EL (cell line): ENCODE data around the gene ADAMTS12.

ENCODE experiments used
- DNase-seq: peaks from one replicate; pipeline ENCODE4 v3.0.0-alpha.2; 2016

ADAMTS12 gene

DNA sequence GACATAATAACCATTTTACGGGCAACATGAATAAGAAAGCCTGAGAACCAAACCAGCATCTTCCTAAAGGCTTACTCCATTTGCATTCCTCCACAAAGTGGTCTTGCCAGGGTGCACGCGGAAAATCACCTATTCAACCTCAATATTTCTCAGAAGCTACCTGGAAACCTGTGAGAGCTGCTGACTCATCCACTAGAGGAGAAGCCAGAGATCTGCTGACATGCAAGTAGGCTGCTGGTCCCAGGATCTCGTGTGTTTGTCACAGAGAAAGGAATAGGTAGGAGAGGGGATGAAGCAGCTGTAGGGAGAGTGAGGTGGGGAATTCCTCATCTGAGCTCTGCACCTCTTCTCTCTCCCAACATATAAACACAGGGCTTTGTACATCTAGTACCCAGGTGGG, 138.1 kb downstream of the ADAMTS12 start:
- DNase-seq, result no peak

DNA sequence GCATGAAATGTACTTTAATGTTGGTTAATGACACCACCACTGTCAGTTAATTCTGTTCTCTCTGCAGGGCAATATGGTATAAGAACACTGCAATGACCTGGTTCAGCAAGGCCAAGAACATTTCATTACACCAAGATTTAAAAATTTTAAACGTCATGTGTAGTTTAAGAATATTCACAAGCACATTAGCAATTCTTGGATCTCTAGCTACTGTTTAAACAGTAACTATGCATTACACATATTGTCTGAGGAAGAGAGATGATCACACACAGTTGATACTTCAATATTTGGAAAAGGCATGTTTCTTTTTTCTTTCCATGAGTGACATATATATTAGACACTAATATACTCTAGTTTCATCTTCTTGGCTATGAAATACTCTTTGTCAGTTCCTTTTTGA, 143.0 kb downstream of the ADAMTS12 start:
- DNase-seq, result no peak

DNA sequence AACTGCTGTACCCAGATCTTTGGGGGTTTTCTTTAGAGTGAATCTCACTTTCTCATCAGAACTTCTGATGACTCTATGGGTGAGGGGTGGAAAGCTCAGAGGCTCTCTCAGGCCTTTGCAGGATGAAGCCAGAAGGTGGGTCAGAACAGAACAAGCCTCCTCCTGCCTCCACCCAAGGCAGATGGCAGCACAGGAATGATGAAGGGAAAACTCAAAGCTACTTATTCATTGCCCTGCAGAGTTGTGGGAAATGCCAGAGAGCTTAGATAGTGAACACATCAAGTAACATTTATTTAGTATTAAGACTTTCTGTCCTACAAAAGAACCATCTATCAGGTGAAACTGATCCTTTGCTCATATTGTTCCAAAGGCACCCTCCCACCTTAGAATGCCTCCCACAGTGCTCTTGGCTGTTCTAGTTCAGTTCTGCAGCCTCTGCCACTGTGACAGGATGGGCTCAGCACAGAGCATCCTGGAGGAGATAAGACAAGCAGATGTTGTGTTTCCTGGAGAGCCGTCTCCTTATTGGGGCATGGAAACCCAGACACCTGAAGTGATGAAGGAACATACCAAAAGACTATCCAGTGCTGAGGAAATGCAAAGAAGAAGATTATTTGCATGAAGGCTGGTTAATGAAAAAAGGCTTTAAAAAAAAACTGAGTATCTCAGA, 146.6 kb downstream of the ADAMTS12 start:
- DNase-seq, result no peak

DNA sequence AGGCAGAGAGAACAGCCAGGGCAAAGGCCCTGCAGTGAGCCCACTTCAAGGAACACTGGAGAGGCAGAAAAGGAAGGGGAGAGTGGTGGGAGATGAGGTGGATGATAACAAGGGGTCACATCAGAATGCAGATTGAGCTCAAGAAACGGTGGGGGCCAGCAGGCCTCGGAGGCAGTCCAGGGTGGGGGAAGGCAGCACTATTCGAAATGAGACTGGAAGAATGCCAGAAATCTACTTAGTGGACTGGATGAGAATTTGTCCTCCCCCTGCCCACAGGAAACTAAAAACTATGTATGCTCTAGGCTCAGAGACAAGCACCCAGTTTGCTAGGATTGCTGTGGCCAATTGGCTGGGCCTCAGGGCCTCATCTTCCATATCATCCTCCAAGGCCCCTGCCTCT, 148.7 kb downstream of the ADAMTS12 start:
- no peak for DNase-seq

DNA sequence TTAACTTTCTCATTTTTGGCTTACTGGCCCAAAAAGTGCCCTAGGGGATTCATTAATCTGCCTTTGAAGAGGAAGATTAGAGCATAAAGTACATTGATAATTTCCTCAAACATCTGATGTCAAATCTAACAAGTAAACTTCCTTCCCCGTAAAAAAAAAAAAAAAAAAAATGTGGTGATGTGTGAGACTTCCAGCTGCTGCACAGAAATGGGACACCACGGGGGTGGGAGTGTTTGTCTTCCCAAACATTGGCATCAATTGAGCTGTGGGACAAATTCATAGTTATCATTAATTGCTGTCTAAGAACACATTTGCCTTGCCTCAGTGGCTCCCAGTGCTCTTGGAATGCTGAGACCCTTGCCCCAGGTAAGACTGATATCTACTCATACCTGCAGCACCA, 149.6 kb downstream of the ADAMTS12 start:
- no peak for DNase-seq

DNA sequence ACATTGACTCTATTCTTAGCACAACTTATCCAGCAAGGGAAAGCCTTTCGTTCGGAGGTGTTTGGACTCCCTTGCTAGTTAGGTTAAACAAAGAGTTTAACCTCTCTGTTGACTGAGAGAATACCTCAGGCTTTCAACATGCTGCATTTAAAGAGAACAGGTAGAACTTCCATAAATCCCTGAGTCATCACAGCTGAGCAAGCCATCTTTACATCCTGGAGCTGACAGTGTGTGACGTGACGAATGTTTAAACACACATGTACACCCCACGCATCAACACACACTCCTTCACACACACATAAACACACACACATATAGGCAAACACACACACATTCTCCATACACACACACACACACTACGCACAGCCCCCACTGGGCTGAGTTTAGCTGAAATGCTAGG, 152.8 kb downstream of the ADAMTS12 start:
- DNase-seq, result no peak

DNA sequence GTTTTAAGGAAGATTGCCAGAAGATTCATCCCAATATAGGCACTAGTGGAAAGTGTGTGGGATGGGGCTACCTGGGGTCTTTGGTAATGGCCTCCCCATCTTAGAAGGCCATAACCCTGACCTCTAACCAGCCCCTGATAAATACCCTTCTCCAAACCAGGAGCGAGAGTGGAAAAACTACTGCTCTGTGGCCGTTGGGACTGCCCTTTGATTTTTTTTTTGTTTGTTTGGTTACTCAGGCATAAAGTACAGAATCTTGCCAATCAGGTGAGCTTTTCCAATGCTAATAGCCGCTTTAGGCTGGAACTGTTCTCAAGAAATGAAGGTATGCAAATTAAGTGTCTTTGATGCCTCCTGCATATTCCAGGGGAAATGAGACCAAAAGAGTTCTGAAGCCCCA, 153.7 kb downstream of the ADAMTS12 start:
- no peak for DNase-seq

DNA sequence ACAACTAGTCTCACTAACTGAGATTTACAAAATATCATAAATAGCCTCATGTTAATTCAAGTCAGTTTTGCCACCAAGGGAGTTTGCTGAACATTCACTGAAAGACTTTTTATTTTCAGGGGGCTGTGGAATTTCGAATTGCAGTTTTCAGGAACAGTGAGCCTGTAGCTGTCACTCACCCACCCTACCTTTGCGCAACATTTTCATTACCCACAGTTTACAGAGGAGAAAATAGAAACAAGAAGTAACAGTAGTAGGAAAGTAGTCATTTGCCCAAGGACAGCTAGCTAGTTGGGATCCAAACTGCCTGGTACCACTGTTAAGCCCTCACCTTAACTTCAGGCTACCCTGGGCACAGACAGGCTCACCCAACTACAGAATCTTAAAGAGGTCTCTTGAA, 154.1 kb downstream of the ADAMTS12 start:
- no peak for DNase-seq

DNA sequence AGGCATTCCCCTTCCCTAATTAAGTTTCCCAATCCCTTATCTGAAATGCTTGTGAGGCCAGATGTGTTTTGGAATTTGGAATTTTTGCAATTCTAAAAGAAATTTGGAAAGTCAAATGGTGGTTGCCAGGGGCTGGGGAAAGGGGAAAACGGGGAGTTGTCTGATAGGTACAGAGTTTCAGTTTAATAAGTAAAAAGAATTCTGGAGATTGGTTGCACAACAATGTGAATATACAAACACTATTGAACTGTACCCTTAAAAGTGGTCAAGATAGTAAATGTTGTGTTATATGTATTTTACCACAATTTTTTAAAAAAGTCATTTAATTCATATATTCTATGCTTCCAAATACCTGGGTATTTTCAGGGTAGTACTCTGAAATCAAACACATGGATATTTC, 154.5 kb downstream of the ADAMTS12 start:
- no peak for DNase-seq

DNA sequence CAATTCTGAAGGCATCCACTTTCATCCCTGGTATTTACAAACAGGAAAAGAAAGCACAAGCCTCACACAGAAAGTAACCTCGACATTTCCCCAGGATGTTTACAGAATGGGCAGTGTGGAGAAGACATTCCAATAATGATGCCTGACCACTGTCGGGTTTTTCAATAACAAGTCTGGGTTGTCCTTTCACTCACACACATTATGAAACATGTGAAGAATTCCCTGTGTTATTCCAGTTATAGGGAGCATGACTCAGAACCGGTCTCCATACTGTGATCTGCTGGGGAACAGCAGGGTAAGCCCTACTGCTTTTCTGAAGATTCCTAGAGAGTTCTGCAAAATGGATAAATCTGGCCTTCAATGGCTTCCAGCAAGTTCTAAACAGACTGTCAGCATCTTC, 155.3 kb downstream of the ADAMTS12 start:
- peak; percentile 92 for DNase-seq

DNA sequence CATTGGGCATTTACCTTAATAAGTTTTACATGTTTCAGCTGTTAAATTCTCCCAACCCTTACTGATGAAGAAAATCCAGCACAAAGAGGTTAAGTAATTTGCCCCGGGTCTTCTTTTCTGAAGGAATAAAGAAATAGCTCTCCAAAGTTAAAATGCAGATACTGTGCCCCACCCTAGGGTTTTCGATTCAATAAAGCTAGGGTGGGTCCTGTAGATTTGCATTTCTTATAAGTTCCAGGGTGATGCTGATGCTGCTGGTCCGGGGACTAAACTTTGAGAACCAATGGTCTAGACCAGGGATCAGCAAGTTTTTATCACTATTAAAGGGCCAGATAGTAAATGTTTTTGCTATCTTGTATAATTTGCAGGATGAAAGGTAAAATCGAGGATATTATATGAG, 156.7 kb downstream of the ADAMTS12 start:
- DNase-seq, result no peak

DNA sequence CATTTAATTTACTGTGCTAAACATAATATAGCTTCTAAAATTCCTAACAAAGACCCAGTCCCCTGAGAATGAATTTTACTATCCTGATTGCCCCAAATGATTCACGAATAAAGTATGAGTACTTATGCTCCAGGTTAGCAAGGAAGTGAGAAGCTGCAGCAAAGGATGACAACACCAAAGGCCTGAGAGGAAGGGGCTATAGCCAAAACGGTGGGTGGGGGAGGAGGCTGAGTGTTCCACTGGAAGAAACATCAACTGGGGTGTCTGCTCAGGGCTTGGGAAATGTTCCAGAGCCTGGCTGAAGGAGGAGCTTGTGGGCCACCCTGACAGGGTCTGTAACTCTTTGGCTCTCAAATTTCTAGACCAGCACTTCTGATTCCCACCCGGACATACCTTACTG, 157.3 kb downstream of the ADAMTS12 start:
- peak; percentile 31 for DNase-seq

DNA sequence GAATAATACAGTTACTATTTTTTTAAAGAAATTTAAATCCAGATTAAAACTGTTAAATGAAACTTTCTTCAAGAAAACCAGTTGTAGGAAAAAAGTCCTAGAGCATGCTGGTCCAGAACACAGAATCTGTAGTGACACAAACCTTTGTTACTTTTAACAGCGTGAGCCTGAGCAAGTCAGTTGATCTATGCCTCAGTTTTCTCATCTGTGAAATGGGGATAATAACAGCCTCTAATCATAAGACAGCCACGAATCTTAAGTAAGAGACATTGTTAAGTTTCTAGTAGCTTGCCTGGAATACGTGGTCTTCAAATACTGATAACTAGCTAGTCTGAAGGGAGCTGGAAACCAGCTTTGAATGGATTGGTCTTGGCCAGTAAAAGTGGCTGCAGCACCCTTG, 158.6 kb downstream of the ADAMTS12 start:
- no peak for DNase-seq

DNA sequence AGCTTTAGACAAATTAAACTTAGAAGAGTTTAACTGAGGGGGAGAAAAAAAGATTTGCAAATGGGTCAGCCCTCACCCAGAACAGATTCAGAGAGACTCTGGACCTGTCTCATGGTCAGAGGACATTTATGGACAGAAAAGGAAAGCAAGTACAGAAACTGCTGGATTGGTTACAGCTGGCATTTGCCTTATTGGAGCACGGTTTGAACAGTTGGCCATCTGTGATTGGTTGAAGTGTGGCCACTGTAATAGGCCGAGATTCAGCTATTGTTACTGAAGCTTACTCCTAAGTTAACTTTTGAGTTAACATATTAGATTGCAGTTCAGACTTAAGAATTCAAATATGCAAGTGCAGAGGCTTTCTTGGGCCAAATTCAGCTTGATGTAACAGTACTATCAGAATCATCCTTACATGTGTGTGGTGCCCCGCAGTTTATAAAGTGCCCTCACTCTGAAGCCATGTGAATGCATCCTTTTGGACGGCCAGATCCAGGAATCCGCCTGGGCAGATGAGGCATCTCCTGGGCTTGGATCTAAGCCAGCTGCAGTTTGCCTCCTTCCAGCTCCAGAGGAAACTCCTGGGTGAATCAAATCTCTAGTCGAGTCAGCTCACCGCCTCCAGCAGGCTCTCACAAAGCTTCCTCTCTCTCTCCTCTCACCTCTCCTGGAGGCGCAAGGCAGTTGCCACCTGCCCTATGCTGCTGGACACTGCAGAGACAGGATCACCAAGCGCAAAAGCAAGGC, 165.2 kb downstream of the ADAMTS12 start:
- DNase-seq, result peak; percentile 55

DNA sequence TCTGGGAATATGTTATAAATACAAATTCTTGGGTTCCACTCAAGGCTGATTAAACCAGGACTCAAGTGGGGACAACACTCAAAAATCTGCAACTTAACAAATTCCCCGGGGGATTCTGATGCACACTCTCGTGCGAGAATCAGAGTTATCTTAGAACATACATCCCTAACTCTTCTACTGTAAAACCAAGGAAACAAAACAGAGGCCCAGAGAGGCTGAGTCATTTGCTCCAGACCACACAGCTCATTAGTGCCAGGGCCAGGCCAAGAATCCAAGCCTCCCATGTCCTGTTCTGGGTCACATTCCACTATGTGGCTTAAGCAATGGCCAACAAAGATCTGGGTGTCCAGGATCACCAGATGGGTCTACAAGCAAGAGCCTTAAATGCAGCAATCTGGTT, 166.0 kb downstream of the ADAMTS12 start:
- peak; percentile 26 for DNase-seq

DNA sequence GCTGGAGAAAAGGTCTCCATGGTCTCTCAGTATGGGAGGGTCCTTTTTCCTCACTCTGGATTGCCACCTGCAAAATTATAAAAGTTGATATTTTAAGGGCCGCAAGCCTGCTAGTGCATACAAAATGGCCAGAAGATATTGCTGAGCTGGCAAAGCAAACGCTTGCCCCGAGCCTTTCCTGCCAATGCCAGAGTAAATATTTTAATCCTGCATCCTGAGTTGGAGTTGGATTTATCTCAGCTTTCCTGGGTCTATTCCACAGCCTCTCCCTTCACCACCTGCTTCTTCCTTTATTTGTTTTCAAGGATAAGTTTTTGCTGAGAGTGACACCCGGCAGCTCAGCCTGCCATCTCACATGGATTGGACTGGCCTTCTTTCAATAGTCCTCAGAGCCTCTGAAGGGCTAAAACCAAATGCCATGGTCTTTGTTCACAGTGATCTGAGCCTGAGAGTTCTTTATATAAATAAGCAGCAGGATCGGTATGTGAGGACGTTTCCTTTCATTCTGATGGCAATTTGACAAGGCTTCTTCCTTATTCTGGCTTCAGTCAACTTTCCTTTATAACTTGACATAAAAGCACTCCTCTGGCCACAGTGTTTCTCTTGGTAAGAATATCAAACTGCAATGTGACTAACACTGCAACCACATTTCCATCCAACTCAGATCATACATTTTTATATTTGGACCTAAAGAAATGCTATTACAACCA, 170.1 kb downstream of the ADAMTS12 start:
- no peak for DNase-seq

DNA sequence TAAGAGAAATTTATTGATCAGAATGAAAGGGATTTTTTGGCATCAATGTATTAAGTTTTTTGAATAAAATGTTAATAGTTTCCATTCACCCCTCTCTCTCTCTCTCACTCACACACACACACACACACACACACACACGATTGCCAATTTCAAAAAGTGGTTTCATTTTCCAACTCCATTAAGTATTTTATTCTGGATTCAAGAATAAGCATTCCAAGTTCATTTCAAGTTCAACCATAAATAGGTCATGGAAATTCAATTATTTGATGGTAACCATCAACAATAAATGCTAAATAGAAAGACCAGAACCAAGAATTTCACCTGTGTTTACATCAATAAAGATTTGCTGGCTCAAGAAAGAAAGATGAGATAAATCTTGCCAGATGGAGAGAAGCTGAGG, 171.6 kb downstream of the ADAMTS12 start:
- no peak for DNase-seq

DNA sequence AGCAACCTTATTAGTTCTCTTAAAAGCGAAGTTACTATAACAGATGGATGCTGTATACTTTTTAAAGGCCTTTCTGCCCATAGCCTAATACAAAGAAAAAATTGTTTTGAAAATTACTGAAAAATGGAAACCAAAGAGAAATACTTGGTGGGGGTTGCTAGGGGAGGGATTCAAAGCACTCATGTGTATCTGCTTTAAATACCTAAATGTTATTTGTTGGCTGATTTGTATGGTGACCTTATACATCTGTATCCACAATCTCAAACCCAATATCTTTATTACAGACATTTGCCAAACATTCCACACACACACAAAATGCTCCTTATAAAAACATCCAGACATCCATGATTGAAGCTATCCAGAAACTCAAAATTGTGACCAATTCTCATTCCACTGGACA, 172.0 kb downstream of the ADAMTS12 start:
- no peak for DNase-seq

DNA sequence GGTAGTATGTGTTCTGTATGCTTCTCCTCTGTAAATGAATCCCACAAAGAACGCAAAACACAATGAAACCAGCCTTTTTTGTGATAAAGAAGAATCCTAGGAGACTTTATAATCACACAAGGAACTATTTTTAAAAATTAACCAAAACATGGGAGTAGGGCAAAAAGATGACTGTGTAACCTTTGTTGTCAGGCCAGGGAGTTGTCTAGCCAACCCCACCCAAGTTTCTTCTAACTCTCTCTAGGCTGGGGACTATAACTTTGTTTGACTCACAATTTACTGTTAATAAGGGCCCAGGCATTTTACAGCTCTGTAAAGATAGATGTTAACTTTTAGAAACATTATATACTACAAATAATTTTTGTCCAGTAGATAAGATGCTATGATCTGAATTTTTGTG, 176.1 kb downstream of the ADAMTS12 start:
- DNase-seq, result no peak

DNA sequence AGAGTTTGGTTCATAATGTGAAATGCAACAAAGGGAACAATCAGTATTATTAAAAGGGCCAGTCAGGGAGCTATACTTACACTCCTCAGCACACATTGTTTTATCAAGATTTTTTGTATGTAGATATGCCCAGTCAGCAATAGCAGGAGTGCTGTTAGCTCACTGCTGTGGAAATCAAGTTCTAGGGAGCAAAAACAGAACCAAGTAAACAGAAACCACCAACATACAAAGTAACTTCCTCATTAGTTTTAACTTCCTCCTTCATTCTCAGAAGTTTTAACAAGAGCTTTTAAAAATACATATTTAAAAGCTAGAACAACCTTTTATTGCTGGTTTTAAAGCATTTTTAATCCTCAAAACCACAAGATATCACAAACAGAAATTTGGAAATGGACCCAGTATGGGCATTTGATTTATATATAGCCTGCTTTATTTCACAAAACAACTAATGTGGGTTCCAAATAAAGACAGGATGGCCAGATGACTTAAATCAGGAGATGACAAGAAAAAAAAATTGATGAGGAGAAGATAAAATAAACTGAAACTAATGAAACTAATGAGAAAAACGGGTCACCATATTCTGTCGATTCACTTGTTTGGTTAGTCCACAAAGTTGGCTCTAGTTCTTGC, 178.5 kb downstream of the ADAMTS12 start:
- DNase-seq, result no peak

DNA sequence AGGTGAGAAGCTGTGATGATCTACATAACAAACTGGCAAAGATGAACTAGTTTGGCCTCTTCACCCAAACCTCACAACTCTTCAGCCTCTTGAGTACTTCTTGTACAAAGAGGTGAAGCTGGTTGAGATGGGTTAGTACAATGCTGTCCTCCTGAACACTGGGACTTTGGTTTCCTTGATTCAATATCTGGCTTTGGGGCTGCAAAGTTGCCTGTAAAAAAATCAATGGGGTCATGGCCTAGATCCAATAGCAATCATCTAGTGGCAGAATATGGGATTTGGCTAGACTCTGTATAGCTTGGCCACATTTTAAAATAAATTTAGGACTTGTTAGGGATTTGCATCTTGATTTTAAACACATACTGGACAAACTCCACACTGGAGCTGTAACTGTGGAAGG, 179.1 kb downstream of the ADAMTS12 start:
- no peak for DNase-seq

DNA sequence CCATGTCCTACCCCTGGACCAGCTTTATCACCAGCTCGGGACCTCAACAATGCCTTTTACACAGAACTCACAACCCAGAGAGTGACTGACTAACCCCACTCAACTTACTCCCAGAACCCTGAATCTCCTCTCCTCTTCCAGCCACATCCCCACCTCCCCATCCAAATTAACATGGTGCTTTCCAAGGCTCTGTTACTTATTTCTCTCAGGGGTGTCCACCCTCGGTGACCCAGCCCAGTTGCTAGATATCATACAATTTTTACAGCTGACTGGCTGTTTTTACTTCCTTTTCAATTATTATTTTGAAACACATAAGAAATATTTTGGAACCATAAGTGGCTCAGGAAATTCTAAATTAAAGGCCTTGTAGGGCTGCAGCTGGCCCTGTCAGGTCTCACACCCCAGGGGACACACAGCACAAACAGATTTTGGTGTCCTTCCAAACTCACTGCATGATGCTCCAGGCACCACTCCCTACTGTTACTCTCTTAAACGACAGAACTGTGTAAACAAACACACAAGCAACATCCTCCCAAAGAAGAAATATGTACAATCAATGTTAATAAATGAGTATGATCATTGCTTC, 180.6 kb downstream of the ADAMTS12 start:
- no peak for DNase-seq

DNA sequence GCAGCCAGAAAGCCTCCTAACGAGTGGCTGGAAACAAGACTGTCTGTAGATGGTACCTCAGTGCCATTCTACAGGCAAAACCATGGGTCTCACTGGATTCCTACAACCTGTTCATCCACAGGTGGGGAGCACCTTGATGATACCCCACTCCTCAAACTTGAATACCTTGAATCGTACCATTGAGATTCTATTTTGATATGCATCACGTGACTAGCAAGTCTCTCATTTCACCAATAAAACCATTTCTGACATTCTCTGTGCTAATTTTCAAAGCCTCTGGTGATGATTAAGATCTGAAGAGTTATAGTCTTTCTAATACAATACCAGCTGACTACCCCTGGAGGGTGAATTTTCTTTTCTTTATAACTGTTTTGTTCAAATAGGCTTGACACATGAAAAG, 188.9 kb downstream of the ADAMTS12 start:
- no peak for DNase-seq
